ENCODE results near the gene TSPEAR.

TSPEAR gene

DNA sequence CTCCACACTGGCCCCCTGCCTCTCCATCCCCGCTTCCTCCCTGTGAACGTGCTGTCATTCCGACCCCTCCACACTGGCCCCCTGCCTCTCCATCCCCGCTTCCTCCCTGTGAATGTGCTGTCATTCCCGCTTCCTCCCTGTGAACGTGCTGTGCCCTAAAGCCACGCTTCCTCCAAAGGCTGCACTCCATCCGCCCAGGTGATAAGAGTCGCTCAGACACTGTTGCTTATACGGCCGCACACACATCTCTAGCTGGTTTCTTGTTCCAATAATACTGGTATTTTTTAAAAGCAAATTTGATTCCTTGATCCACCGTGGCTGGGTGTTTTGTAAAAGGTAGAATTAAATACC is 39.3 kb upstream of the TSPEAR start:
- no peaks in the 10 kb centered on the region for H3K36me3 ChIP-seq (ENCODE audit: control insufficient read depth, low read length)
- no peaks in the 10 kb centered on the region for H3K4me1 ChIP-seq (ENCODE audit: control insufficient read depth, low read length)
- H3K9me2 ChIP-seq (replicated peaks; ENCODE audit: control insufficient read depth, low read length), result no peaks in the 10 kb centered on the region
- no peak overlapping the region for H3K27ac ChIP-seq (ENCODE audit: low read depth, low read length)
- no peak overlapping the region for H3K4me3 ChIP-seq (ENCODE audit: low read length)
- no peaks in the 10 kb centered on the region for H3K9me3 ChIP-seq (ENCODE audit: control insufficient read depth, insufficient read depth, low read length)
- H3F3A ChIP-seq (ENCODE audit: control insufficient read depth, insufficient read depth), result no peaks in the 10 kb centered on the region
- no peak overlapping the region for H3K4me2 ChIP-seq (ENCODE audit: low read length)
- no peaks in the 10 kb centered on the region for H3K27me3 ChIP-seq (ENCODE audit: control insufficient read depth, low read length)
- TF ChIP-seq CTCF (IDR thresholded peaks at IDR 0.05; ENCODE audit: low read depth, low read length, poor library complexity, severe bottlenecking) (no peak), EZH2phosphoT487 (IDR thresholded peaks at IDR 0.05; ENCODE audit: borderline replicate concordance, low read length) (no peak)
- H4K20me1 ChIP-seq (ENCODE audit: control insufficient read depth, insufficient read depth, low read depth, low read length), result no peaks in the 10 kb centered on the region
- no peaks in the 10 kb centered on the region for H3K79me2 ChIP-seq (ENCODE audit: control insufficient read depth, low read length)

DNA sequence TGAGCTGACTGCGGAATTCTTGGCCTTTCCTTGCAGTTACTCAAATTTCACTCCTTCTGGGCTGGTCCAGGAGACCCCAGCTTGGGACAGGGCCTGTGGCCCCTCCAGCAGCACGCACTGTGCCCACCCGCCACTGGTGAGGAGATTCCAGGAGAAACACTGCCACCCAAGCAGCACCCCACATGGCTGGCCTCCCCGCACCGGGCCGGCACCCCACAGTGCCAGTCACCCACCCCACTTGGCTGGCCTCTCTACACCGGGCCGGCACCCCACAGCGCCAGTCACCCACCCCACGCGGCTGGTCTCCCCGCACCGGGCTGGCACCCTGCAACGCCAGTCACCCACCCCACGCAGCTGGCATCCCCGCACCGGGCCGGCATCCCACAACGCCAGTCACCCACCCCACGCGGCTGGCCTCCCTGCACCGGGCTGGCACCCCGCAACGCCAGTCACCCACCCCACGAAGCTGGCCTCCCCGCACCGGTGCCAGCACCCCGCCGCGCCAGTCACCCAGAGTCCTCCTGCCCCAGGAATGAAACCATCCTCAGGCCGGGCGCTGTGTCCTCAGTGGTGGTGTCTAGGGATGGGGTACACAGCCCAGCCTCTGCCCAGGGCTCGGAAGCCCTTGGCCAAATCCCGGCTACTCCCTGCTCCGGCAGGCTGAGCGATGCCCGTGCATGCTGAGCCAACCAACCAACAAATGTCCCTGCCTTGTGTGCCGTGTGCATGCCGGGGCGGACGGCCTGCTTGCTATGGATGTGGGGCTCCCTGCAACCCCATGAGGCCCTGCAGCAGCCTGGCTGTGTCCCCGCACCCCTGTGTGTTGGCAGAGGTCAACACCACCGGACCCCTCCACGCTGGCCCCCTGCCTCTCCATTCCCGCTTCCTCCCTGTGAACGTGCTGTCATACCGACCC is 38.6 kb upstream of the TSPEAR start:
- H3K27ac ChIP-seq (ENCODE audit: low read depth, low read length), result no peak overlapping the region
- no peaks in the 10 kb centered on the region for H3K79me2 ChIP-seq (ENCODE audit: control insufficient read depth, low read length)
- H3K4me1 ChIP-seq (ENCODE audit: control insufficient read depth, low read length), result no peaks in the 10 kb centered on the region
- H3K9me2 ChIP-seq (replicated peaks; ENCODE audit: control insufficient read depth, low read length), result no peaks in the 10 kb centered on the region
- no peaks in the 10 kb centered on the region for H3K27me3 ChIP-seq (ENCODE audit: control insufficient read depth, low read length)
- TF ChIP-seq EZH2phosphoT487 (IDR thresholded peaks at IDR 0.05; ENCODE audit: borderline replicate concordance, low read length) (no peak), CTCF (IDR thresholded peaks at IDR 0.05; ENCODE audit: low read depth, low read length, poor library complexity, severe bottlenecking) (no peak)
- H3K4me2 ChIP-seq (ENCODE audit: low read length), result no peak overlapping the region
- no peaks in the 10 kb centered on the region for H3K36me3 ChIP-seq (ENCODE audit: control insufficient read depth, low read length)
- no peak overlapping the region for H3K4me3 ChIP-seq (ENCODE audit: low read length)
- no peaks in the 10 kb centered on the region for H3K9me3 ChIP-seq (ENCODE audit: control insufficient read depth, insufficient read depth, low read length)
- no peaks in the 10 kb centered on the region for H3F3A ChIP-seq (ENCODE audit: control insufficient read depth, insufficient read depth)
- H4K20me1 ChIP-seq (ENCODE audit: control insufficient read depth, insufficient read depth, low read depth, low read length), result no peaks in the 10 kb centered on the region

DNA sequence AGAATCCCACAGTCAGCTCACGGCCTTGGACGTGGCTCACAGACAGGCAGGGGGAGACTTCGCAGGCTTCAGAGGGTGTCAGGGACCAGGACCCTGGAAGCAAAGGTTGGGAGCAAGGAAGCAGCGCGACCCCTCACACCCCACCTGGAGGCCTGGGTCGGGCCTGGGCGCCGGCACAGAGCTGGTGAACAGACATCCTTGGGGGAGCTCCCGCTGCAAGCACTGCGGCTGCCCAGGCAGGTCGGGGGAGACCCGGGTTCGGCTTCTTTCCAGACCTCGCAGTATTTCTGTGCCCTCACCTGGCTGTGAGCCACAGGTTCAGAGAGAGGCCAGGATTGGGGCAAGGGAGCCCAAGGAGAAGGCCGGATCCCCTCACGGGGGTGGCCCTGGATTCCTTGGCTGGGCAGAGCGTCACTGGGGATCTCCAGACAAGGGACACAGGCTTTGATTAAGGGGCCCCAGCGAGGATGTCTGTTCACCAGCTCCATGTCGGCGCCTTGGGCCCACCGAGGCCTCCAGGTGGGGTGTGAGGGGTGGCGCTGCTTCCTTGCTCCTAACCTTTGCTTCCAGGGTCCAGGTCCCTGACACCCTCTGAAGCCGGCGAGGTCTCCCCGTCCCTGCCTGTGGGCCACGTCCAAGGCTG is 37.9 kb upstream of the TSPEAR start:
- H3K4me3 ChIP-seq (ENCODE audit: low read length), result no peak overlapping the region
- no peaks in the 10 kb centered on the region for H3K27me3 ChIP-seq (ENCODE audit: control insufficient read depth, low read length)

More for the DNA sequence above, 37.9 kb upstream of the TSPEAR start:
- H3K79me2 ChIP-seq (ENCODE audit: control insufficient read depth, low read length), result no peaks in the 10 kb centered on the region
- no peak overlapping the region for H3K27ac ChIP-seq (ENCODE audit: low read depth, low read length)
- no peaks in the 10 kb centered on the region for H3K4me1 ChIP-seq (ENCODE audit: control insufficient read depth, low read length)
- no peaks in the 10 kb centered on the region for H3K36me3 ChIP-seq (ENCODE audit: control insufficient read depth, low read length)
- H3K9me3 ChIP-seq (ENCODE audit: control insufficient read depth, insufficient read depth, low read length), result no peaks in the 10 kb centered on the region
- no peaks in the 10 kb centered on the region for H3F3A ChIP-seq (ENCODE audit: control insufficient read depth, insufficient read depth)
- no peak overlapping the region for H3K4me2 ChIP-seq (ENCODE audit: low read length)
- H3K9me2 ChIP-seq (replicated peaks; ENCODE audit: control insufficient read depth, low read length), result no peaks in the 10 kb centered on the region
- TF ChIP-seq EZH2phosphoT487 (IDR thresholded peaks at IDR 0.05; ENCODE audit: borderline replicate concordance, low read length) (no peak), CTCF (IDR thresholded peaks at IDR 0.05; ENCODE audit: low read depth, low read length, poor library complexity, severe bottlenecking) (no peak)
- H4K20me1 ChIP-seq (ENCODE audit: control insufficient read depth, insufficient read depth, low read depth, low read length), result no peaks in the 10 kb centered on the region

Data from DOHH2 (cell line).